Activated T-helper 17 cell treated with anti-CD3 and anti-CD28 coated beads, Interleukin-2, amount 50 U/mL, for 72 hours (primary cell): ENCODE results near the gene PCBP4. TPM values are rescaled to one million over a fixed set of nuclear protein-coding genes. Genes with fewer than 3 reads are reported as not detected.

Experiments used
- ATAC-seq: fragments of 150-1000 bp; cut with Tn5 transposase; replicated peaks from 2 replicates; pipeline ENCODE4 v1.10.0; 2021; ENCODE audit warnings: mild to moderate bottlenecking, moderate library complexity
- H3K27ac Mint-ChIP-seq: one replicate; pipeline ENCODE4 v1.8.0; 2022; ENCODE audit warnings: mixed read lengths
- H3K27me3 Mint-ChIP-seq: one replicate; pipeline ENCODE4 v1.8.0; 2022; ENCODE audit warnings: mixed read lengths
- H3K36me3 Mint-ChIP-seq: one replicate; pipeline ENCODE4 v1.8.0; 2022; ENCODE audit warnings: low read depth, mild to moderate bottlenecking, mixed read lengths
- H3K4me1 Mint-ChIP-seq: one replicate; pipeline ENCODE4 v1.8.0; 2022; ENCODE audit warnings: mixed read lengths
- H3K4me3 Mint-ChIP-seq: one replicate; pipeline ENCODE4 v1.8.0; 2022; ENCODE audit warnings: mild to moderate bottlenecking, mixed read lengths
- H3K9me3 Mint-ChIP-seq: one replicate; pipeline ENCODE4 v1.8.0; 2022; ENCODE audit warnings: mixed read lengths
- total RNA-seq, 2 donors: library from RNA; stranded (reverse); gene quantifications; one replicate each; pipeline ENCODE4 v1.2.3, GENCODE V29; 2022

The PCBP4 gene
- total RNA-seq, 2 donors from 2014 or later: 16.4 to 18.5 TPM

- ATAC-seq: no peak
- H3K4me1 Mint-ChIP-seq: peaks cover 10% of the 10 kb centered on the region
- H3K9me3 Mint-ChIP-seq: no peaks in the 10 kb centered on the region
- H3K36me3 Mint-ChIP-seq: peaks cover 10% of the 10 kb centered on the region
- H3K27me3 Mint-ChIP-seq: no peaks in the 10 kb centered on the region
- peak overlapping the region; percentile 21 for H3K4me3 Mint-ChIP-seq
- H3K27ac Mint-ChIP-seq: peak overlapping the region; percentile 25
These were observed 17.8 kb upstream of the PCBP4 start for GRCh38 chr3:51985063-51985462.

- peak overlapping the region; percentile 79 for H3K27ac Mint-ChIP-seq
These were observed 17.0 kb upstream of the PCBP4 start for GRCh38 chr3:51984269-51984647.

GRCh38 chr3:51983578-51984268, 16.5 kb upstream of the PCBP4 start:
- ATAC-seq: no peak
- peaks cover 10% of the 10 kb centered on the region for H3K36me3 Mint-ChIP-seq

More at GRCh38 chr3:51984269-51984647, 17.0 kb upstream of the PCBP4 start:
- peak overlapping the region; percentile 90 for H3K4me3 Mint-ChIP-seq
- ATAC-seq: no peak
- H3K9me3 Mint-ChIP-seq: no peaks in the 10 kb centered on the region
- no peaks in the 10 kb centered on the region for H3K27me3 Mint-ChIP-seq
- peaks cover 10% of the 10 kb centered on the region for H3K36me3 Mint-ChIP-seq
- peaks cover 10% of the 10 kb centered on the region for H3K4me1 Mint-ChIP-seq

GRCh38 chr3:51982838-51983577, 15.8 kb upstream of the PCBP4 start, which contains the start of gene ACY1:
Gene ACY1 (plus strand): TSS chr3:51983535. CDS start chr3:51984065, 530 bp downstream.
- no peaks in the 10 kb centered on the region for H3K9me3 Mint-ChIP-seq

More at GRCh38 chr3:51983578-51984268, 16.5 kb upstream of the PCBP4 start:
- peaks cover 6% of the 10 kb centered on the region for H3K4me1 Mint-ChIP-seq
- H3K27ac Mint-ChIP-seq: peak overlapping the region; percentile 79
- H3K9me3 Mint-ChIP-seq: no peaks in the 10 kb centered on the region
- peak overlapping the region; percentile 90 for H3K4me3 Mint-ChIP-seq
- no peaks in the 10 kb centered on the region for H3K27me3 Mint-ChIP-seq

GRCh38 chr3:51982352-51982837, 15.1 kb upstream of the PCBP4 start:
- Mint-ChIP-seq H3K9me3 (no peaks in the 10 kb centered on the region), H3K36me3 (peaks cover 10% of the 10 kb centered on the region), H3K4me3 (peak overlapping the region; percentile 90), H3K27me3 (no peaks in the 10 kb centered on the region), H3K27ac (peak overlapping the region; percentile 79), H3K4me1 (peaks cover 4% of the 10 kb centered on the region)
- peak; percentile 56 for ATAC-seq

More at GRCh38 chr3:51982838-51983577, 15.8 kb upstream of the PCBP4 start, which contains the start of gene ACY1:
- Mint-ChIP-seq H3K27ac (peak within 1 kb of the TSS; percentile 79), H3K4me3 (peak within 1 kb of the TSS; percentile 90), H3K27me3 (no peaks in the 10 kb centered on the region), H3K4me1 (peaks cover 3% of the 10 kb centered on the region), H3K36me3 (peaks cover 10% of the 10 kb centered on the region)
- ATAC-seq: peak; percentile 89

- peaks cover 16% of the 10 kb centered on the region for H3K4me1 Mint-ChIP-seq
- H3K27me3 Mint-ChIP-seq: no peaks in the 10 kb centered on the region
- ATAC-seq: no peak
- H3K9me3 Mint-ChIP-seq: no peaks in the 10 kb centered on the region
- H3K27ac Mint-ChIP-seq: no peak overlapping the region
- H3K36me3 Mint-ChIP-seq: peaks cover 10% of the 10 kb centered on the region
- H3K4me3 Mint-ChIP-seq: no peak overlapping the region
These were observed 13.0 kb upstream of the PCBP4 start for GRCh38 chr3:51980253-51980652.

- H3K4me3 Mint-ChIP-seq: no peak overlapping the region
- ATAC-seq: no peak
- H3K36me3 Mint-ChIP-seq: peaks cover 10% of the 10 kb centered on the region
- H3K27me3 Mint-ChIP-seq: no peaks in the 10 kb centered on the region
- H3K9me3 Mint-ChIP-seq: no peaks in the 10 kb centered on the region
- peaks cover 17% of the 10 kb centered on the region for H3K4me1 Mint-ChIP-seq
- no peak overlapping the region for H3K27ac Mint-ChIP-seq
These were observed 10.9 kb upstream of the PCBP4 start for GRCh38 chr3:51978143-51978502.

- ATAC-seq: no peak
- no peaks in the 10 kb centered on the region for H3K9me3 Mint-ChIP-seq
These were observed 10.3 kb upstream of the PCBP4 start for GRCh38 chr3:51977446-51978142.

GRCh38 chr3:51975852-51976549, 8.7 kb upstream of the PCBP4 start:
- Mint-ChIP-seq H3K27ac (peak overlapping the region; percentile 80), H3K36me3 (no peaks in the 10 kb centered on the region), H3K9me3 (no peaks in the 10 kb centered on the region), H3K4me1 (peaks cover 14% of the 10 kb centered on the region), H3K27me3 (no peaks in the 10 kb centered on the region), H3K4me3 (peak overlapping the region; percentile 87)
- ATAC-seq: no peak

More at GRCh38 chr3:51977446-51978142, 10.3 kb upstream of the PCBP4 start:
- H3K27ac Mint-ChIP-seq: peak overlapping the region; percentile 62
- peaks cover 6% of the 10 kb centered on the region for H3K36me3 Mint-ChIP-seq
- peaks cover 17% of the 10 kb centered on the region for H3K4me1 Mint-ChIP-seq
- no peaks in the 10 kb centered on the region for H3K27me3 Mint-ChIP-seq
- H3K4me3 Mint-ChIP-seq: peak overlapping the region; percentile 52

- H3K4me3 Mint-ChIP-seq: peak within 1 kb of the TSS; percentile 87
- H3K36me3 Mint-ChIP-seq: no peaks in the 10 kb centered on the region
- peak; percentile 82 for ATAC-seq
- peaks cover 14% of the 10 kb centered on the region for H3K4me1 Mint-ChIP-seq
- no peaks in the 10 kb centered on the region for H3K9me3 Mint-ChIP-seq
- H3K27ac Mint-ChIP-seq: peak within 1 kb of the TSS; percentile 95
- H3K27me3 Mint-ChIP-seq: no peaks in the 10 kb centered on the region
These were observed 8.0 kb upstream of the PCBP4 start, which contains the start of gene ABHD14A for GRCh38 chr3:51974963-51975851. Gene ABHD14A (plus strand): TSS chr3:51975064. CDS start chr3:51975136, 72 bp downstream.

GRCh38 chr3:51974277-51974962, 7.2 kb upstream of the PCBP4 start:
- no peaks in the 10 kb centered on the region for H3K9me3 Mint-ChIP-seq
- ATAC-seq: peak; percentile 43
- H3K27me3 Mint-ChIP-seq: no peaks in the 10 kb centered on the region
- H3K4me3 Mint-ChIP-seq: peak overlapping the region; percentile 87
- H3K27ac Mint-ChIP-seq: peak overlapping the region; percentile 95
- H3K36me3 Mint-ChIP-seq: no peaks in the 10 kb centered on the region
- H3K4me1 Mint-ChIP-seq: peaks cover 14% of the 10 kb centered on the region

- Mint-ChIP-seq H3K4me3 (no peak overlapping the region), H3K9me3 (no peaks in the 10 kb centered on the region), H3K4me1 (peaks cover 12% of the 10 kb centered on the region), H3K36me3 (no peaks in the 10 kb centered on the region), H3K27me3 (no peaks in the 10 kb centered on the region), H3K27ac (no peak overlapping the region)
- ATAC-seq: no peak
These were observed 4.1 kb upstream of the PCBP4 start for GRCh38 chr3:51971350-51971749.
